T-helper 1 cell treated with Interleukin-12 subunit alpha and Interleukin-12 subunit beta and Interleukin-4 antibody, amounts not matched to agents 30 ng/mL and 1 ng/mL, for 36 hours (primary cell): Measurements from ENCODE around the gene CSTPP1. TPM values are rescaled to one million over a fixed set of nuclear protein-coding genes. Genes with fewer than 3 reads are reported as not detected.
"Not testable (repeated sequence)": the region's sequence is repeated elsewhere in the genome, so short reads cannot be mapped to it uniquely, and the experiment has no call there.

ENCODE experiments used
- intact Hi-C: fragments of 100-400 bp; cut with micrococcal nuclease; formaldehyde crosslinking; loops from one replicate; pipeline ENCODE4 v1.15.1; 2024
- total RNA-seq: library from RNA; stranded (reverse); gene quantifications from 2 replicates; pipeline ENCODE4 v1.2.3, GENCODE V29; 2022

The CSTPP1 gene
- total RNA-seq, 1 donor from 2014 or later = 21.5 TPM

DNA sequence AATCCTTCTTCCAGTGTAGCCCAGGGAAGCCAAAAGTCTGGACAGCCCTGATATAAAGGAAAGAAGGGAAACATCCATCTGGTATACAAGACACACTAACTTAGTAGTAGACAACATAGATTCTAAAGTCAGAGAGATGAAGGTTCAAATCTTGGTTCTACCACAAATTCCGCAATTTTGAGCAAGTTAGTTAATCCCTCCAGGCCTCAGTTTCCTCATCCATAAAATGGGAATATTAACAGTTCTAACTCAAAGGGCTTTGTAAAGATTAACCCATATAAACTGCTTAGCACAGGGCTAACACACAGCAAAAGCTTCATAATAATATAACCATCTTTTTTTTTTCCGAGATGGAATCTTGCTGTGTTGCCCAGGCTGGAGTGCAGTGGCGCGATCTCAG, 29.0 kb upstream of the CSTPP1 start:
- intact Hi-C loops = loop anchor here (10.0 kb wide), 1 partner anchor 57 kb away; no protein-coding TSS in a partner anchor

DNA sequence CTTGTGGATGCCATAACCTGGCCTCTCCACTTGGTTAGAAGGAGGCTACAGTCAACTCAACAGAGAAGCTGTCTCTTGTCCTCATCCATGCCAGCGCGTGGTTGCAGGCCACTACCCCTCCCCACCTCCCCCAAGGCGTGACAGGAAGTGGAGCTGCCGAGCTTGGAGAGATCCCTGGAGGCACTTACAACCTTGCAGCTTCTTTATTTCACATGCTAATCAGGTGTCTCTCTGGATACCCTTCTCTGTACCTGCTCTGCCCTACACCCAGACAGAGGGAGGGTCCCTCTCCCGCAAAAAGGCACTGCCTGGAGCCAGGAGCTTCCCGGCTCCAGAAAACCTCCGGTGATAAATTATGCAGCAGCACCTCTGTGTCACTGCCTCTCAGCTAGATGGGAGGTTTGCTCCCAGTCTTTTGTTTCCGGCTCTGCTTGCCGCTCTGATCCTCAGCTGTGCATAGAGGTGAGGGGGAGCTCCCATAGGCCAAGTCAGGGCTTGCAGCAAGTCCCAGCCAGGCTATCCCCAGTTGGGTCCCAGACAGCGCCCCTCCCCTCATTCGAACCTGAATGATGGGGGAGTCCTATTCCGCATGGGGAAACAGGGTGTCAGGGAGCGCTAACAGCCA, 23.9 kb upstream of the CSTPP1 start:
- intact Hi-C loops = no loop called here

DNA sequence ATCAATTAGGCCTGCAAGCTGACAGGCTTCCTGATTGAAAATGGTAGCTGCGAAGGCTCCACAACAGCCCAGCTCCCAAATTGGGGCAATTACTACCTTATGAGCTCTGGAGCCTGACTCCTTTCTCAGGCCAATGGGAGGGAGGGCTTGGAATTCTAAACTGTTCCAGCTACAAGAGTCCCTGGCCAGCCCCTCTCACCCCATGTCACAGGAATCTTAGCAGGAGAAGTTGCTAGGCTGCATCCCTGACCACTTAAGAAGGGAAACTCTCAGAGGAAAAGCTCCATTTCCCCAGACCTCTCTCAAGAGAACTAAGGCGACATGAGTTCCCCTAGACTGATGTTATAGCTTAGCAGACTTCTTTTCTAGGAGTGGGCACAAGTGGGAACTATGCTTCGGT, 23.1 kb upstream of the CSTPP1 start:
- intact Hi-C loops = no loop called here

DNA sequence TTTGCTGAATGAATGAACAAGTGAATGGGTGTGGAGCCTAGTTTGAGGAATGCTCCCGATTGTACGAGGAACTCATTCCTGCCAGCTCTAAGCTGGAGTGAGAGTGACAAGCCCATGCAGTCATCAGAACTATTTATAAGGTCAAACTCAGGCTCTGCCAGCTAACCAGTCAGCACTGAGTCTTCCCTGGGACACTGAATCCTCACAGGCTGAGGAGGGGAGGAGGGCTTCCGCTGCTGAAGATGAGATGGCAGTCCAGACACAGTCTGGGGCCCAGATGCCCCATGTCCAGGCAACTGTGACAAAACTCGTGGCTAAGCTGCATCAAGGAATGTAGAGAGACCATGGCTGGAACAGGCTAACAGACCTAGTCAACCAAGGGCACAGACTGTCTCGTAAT, 22.2 kb upstream of the CSTPP1 start:
- intact Hi-C loops = no loop called here

DNA sequence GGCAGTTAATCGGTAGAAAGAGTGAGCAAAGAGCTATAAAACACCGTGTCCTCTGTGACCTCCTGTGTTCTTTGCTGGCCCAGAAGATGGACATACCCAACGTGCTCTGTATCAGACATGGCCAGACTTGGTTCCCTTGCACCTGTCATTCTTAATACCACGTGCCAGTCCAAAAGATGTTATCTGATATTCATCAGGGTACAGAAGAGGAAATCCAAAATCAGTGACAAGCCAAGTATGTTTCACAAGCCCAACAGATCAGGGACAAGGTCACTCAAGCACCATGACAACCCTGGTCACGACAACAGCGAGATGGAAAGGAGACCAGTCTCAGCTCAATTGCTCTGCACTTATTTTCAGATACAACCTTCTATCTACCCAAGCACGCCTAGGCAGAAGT, 21.7 kb upstream of the CSTPP1 start:
- intact Hi-C loops = no loop called here

DNA sequence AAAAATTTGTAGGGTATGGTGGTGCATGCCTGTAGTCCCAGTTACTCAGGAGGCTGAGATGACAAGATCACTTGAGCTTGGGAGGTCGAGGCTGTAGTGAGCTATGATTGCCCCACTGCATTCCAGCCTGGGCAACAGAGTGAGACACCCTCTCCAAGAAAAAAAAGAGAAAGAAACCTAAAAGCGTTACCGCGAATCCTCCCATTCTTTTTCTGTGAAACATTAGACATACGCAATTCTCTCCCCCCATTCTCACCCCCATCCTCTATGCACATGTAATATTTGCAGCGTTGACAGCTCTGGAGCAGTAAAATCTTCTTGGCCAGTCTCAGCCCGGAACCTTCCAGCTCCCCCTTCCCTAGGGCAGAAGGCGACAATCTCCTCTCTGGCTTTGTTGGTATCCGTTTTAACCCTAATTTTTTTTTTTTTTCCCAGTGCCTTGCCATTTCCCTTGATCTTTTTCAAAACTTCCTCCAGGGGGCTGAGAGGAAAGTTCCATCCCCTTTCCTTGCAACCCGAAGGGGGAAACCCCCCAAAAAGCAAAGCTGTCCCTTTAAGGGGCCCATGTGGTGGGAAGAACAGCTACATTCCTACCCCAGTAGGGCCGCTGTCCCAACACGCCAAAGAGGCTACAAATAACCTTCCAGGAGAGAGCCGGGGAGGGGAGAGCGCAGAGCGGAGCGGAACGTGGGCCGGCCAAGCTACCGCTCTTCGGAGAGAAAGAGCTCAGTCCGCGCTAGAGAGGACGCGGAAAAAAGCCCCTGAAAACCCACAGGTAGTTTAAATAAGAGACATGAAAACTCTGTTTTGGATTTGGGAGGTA, 20.1 kb upstream of the CSTPP1 start:
- intact Hi-C loops = no loop called here

DNA sequence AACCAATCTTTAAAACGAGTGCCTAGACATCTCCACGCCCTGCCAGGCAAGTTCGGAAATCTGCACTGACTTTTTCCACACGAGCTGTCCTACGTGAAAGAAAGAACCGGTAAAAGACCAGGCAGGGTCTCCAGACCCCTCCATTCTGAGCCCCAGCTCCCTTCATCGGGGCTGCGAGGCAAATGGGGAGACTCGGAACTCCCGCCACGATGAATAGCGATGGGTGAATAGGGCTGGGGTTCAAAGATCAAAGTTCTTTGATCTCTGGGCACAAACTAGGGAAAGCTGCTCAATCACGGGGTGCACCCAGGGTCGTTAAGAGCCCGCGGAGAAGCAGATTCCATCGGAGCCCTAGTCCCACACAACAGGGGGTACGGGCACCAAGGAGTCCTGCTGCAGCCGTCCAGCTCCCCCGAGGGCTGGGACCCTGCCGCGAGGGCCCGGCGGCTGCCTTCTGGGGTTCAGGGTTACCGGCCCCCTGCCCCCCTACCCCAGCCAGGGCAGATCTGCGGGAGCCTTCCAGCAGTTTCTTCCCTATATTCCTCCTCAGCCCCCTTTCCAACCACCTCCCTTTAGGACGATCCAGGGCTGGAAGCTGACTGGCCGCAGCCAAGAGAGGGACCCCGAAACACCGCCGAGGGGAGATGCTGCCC, 19.3 kb upstream of the CSTPP1 start:
- intact Hi-C loops = no loop called here

DNA sequence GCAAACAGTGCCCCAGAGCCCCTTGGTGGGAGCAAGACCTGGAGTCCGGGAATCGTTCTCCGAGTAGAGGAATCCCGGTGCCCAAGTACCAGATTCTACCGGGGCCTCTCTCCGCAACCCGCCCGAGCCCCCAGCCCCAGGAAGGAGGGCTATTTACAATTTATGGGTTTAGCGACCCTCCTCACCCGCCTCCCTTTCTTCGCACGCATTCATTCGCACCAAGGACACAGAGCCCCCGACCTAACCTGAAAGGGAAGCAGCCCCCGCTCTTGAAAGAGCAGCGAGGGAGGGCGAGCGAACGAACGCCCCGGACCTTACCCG, 18.8 kb upstream of the CSTPP1 start:
- intact Hi-C loops = no loop called here

DNA sequence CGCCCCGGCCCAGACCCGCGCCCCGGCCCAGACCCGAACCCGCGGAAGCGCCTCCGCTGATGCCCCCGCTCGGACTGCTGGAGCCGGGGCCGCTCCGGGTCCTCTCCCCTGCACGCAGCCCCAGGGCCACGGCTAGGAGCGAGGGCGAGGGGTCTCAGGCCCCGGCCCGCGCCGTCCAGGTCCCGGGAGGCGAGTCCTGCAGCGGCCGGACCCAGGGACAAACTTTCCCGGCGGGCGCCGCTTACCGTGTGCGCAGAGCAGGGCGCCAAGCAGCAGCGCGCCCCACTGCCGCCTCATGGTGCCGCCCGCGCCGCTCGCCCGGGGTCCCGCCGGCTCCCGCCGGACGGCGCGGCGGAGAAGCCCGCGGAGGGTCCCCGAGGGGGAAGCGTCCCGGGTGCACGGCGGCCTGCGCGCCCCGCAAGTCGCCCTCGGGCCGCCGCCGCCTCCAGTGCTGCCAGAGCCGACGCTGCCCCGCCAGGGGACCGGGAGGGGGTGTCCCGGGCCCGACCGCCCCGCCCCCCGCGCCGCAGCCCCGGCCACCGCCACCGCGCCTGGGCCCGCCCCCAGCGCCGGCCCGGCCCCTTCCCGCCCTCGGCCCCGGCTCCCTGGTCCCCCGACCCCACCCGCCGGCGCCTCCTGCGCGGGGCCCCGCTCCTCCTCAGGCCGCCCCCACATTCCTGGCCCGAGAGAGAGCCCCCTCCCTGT, 18.3 kb upstream of the CSTPP1 start, which contains the start of gene LRP4:
TSS of gene LRP4 (minus strand) at position 468 of the 705 bp plus-strand sequence. CDS start at position 297, 171 bp downstream.
- intact Hi-C loops = no loop called here

DNA sequence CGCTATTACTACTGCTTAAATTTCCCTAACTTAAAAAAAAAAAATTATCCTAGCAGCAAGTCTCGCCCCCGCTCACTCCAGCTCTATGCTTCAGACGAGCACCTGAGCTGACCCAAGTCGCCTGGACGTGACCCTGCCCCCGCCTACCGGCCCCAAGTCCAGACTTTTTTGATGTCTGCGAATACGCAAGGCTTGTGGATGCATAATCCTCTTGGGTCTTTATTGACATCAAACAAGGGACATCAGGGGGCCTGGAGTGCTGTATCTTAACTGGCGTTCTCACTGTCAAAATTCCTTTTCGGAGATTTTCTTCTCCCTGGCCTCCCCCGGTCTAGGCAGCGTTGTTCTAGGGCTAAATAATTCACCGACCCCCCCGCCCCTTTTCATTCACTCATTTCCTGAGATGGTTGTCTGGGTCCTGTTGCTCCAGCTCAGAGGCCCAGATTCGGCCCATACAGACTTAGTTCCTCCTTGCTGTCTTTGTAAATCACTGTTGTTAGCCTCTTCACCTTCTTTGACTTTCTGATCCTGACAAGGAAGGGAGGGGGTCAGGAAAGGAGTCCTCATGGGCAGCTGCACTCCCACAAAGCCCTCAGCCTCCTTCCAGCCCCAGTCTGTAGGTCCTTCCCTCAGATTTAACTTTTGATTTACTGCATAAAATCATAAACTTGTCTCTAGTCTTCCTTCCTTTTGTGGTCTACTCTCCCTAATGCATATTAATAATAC, 17.6 kb upstream of the CSTPP1 start:
- intact Hi-C loops = no loop called here

DNA sequence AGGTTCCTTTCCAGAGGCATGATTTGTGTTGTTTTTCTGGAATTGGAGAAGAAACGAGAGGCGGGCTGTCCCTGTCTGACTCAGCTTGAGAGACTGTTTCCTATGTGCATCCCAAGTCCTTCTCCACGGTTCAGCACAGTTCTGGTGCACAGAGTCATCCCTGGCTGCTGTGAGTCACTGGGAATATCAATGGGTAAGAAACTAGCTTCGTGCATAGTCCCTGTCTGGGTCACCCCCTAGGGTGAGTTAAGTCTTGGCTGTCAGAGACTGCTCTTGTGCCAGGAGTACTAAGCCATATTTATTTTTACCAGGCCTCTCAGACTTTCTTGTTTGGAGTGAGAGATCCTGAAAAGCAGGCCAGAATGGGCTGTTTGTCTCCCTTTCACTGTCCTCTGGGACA, 15.8 kb upstream of the CSTPP1 start:
- intact Hi-C loops = loop anchor here (1.0 kb wide), 4 partner anchors 16 to 241 kb away; partner anchors contain the start of gene CSTPP1

DNA sequence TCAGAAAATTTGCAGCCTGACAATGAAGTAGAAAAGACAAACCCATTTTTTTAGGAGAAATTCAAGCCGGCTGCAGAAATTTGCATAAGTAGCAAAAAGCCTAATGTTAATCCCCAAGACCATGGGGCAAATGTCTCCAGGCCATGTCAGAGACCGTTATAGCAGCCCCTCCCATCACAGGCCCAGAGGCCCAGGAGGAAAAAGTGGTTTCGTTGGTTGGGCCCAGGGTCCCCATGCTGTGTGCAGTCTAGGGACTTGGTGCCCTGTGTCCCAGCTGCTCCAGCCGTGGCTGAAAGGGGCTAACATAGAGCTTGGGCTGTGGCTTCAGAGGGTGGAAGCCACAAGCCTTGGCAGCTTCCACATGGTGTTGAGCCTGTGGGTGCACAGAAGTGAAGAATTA, 8.6 kb upstream of the CSTPP1 start:
- intact Hi-C loops = not testable (repeated sequence)

DNA sequence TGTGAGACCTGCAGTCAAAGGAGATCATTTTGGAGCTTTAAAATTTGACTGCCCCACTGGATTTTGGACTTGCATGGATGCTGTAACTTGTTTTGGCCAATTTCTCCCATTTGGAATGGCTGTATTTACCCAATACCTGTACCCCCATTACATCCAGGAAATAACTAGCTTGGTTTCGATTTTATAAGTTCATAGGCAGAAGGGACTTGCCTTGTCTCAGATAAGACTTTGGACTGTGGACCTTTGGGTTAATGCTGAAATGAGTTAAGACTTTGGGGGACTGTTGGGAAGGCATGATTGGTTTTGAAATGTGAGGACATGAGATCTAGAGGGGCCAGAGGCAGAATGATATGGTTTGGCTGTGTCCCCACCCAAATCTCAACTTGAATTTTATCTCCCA, 7.9 kb upstream of the CSTPP1 start:
- intact Hi-C loops = not testable (repeated sequence)

DNA sequence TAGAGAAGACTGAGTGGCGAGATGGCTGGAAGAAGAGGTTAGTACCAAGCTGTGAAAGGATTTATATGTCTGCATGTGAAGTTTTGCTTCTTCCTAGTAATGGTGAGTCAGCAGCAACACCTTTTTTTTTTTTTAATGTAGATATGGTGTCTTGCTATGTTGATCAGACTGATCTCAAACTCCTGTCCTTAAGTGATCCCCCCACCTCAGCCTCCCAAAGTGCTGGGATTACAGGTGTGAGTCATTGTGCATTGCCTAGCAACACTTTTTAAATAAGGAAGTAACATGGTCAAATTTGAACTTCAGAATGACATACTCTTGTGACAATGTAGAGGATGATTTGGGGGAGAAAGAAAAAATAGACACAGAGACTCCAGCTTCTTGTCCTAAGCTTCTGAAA, 6.5 kb upstream of the CSTPP1 start:
- intact Hi-C loops = no loop called here

DNA sequence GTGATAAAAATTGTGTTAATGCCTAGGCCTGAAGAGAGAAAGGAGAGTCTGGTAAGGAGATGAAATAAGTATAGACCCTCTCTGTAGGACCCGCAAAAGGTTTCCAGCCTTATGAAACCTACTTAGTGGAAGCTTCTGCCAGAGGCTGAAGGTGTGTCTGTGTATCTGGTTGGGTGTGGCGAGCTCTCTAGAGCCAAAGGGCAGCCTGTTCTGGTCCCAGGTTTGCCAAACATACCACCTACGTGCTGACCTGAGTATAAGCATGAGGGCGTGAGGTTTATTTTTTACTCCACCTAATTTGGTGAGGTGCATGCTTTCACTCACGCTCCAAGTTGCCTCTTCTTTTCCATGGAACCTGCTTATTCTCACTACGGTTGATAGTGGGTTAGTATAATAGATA, 5.6 kb downstream of the CSTPP1 start:
- intact Hi-C loops = no loop called here

DNA sequence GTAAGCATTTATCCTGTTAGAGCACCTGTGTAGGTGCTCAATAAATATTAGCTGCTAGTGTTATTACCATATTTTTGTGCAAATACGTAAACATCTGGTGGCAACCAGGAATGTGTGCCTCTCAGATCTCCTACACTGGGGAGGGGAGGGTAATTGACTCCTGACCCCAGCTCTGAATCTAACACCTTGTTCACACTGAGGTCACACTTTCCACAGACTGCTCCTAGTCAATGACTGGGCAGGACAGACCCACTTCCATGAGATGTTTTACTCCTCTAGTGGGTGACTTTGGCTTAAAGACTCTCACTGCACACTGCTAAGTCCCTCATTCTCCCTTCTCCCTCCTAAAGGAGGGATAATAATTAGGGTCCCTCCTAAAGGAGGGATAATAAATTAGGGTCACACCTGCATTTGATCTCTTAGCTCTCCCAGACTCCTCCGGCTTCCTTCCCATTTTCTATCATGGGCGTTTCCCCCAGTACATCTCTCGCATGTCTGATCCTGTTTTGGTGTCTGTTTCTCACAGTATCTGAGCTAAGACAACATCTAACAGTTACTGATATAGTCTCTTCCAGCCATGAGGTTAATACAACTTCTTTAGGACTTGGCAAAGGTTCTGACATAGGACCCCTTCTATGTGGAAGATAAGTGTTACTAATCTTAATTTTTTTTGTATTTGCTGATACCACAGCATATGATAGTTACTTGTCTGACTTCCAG, 8.0 kb downstream of the CSTPP1 start:
- intact Hi-C loops = no loop called here

DNA sequence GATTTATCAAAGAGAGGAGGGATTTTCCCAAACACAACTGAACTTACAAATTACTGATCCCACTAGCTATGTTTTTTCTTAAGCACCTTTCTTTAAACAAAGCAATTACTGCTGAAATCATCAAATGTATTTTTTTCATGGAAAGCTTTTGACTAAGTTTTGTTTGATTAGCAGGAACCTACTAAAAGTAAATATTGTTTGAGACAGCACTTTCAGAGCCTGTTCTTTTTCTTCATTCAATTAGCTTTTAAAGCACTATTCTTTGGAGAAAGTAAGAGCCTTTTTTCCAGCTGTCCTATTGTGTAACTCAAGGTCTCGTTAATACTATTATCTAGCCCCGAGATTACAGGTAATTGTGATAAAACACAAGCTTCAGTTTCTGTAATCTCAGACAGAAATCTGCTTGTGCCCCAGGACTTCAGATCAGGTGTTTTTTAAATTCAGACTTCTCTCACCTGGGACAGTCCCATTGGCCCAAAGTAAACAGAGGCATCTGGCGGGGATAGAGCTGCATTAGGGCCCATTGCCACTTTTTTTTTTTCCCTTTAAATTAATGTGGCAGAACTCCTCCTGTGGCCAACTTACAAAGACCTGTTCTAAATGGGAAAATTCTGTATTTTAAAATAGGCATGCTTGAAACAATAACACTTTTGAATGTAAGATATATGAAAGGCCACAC, 11.0 kb downstream of the CSTPP1 start:
- intact Hi-C loops = no loop called here

DNA sequence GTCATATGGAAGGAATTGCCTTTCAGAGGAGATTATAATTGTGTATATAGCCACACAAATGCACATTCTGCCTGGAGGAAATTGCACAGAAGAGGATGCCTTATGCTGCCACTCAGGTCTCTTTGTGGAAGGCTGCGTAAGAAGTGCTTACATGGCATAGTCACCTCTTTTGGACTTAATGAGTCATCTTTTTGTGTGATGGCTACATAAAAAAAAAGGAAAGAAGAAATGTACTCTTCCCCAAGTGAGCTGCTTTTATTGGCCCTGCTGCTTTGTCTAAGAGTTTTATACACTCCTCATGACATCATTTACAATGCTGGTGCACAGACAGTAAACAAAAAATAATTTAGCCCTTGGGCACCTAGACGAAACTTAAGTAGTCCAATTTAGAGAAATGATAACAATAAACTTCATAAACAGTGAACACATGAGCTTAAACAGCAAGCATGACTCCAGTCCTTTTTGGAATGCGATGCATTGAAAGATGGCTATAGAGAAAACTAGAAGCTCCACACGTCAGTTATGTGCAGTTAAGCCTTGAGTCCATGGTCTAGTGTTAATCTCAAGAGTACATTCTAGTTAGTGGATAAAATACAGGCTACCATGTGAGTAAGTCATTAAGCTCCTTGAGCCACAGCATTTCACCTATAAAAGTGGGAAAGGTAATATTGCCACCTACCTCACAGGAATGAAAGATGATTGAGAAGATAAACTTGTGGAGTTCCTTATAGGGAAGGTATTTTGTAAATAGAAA, 12.0 kb downstream of the CSTPP1 start:
- intact Hi-C loops = no loop called here

DNA sequence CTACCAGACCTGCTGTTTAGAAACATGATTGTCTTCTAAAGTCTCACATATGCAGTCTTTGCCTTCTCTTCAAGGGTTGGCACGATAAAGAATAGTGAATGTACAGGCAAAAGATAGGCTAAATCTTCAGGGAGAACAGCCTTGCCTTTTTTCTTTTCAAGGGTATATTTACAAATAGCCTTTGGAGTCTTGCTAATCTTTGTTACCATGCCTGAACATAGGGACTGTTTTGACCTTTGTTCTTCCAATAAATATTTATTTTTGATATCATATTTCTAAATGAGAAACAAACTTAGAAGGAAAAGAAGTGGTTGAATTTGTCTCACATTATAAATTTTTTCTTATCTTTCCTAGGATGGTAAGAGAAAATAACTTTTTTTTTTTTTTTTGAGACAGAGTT, 12.7 kb downstream of the CSTPP1 start:
- intact Hi-C loops = no loop called here
